ENCODE measurements around the gene ADIG. TPM values are rescaled to one million over a fixed set of nuclear protein-coding genes. Genes with fewer than 3 reads are reported as not detected.

Gene ADIG
- total and polyA plus RNA-seq, 2 of the 13 experiments (the other 11 are each of a cell fraction or from before 2014, with no cell fraction given), result 0.15 TPM; not detected in 1

DNA sequence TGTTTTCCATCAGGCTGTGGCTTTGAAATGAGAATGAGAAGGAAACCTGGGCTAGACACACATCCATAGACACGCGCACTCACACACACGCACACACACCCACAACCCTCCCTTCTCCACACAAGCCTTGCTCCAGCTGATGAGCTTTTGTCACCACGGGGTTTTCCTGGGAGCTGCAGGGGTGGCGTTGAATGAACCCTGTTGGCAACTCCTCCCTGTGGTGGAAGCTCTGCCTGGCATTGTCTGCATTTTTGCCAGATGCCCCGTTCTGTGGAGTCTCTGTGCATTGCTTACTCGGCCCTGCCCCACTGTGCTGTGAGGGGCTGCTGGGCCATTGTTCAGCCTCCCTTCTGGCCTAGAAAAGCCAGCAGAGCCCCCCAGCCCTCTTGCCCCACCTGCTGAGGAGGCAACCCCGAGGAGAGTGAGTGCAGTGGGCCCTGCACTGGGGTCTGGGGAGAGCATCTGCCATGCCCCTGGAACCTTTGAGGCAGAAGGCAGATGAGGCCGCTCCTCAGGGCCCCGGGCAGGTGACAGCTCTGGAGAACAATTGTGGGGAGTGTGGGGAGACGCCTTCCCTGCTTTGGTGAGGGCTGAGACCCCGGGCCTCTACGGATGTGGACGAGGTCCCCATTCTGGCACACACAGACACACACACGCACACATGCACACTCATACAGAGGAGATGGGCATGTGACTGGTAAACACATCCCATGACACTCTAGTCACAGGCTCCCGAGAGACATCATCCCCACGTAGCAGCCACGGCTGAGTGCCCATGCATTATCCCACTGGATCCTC, 9.9 kb downstream of the ADIG start (continued):
- TF ChIP-seq KAT2B (IDR thresholded peaks at IDR 0.05; ENCODE audit: borderline replicate concordance, low read depth, low read length) (no peak), RARG (CRISPR knock-in tag; IDR thresholded peaks at IDR 0.05; ENCODE audit: low read depth) (no peak), SMARCE1 (IDR thresholded peaks at IDR 0.05; ENCODE audit: borderline replicate concordance) (no peak), ZNF589 (CRISPR knock-in tag; conservative IDR thresholded peaks at IDR 0.05) (0 out of 2 replicates have a peak, but pooled peaks have one; percentile 18), TOE1 (CRISPR knock-in tag; IDR thresholded peaks at IDR 0.05) (no peak)
- TF ChIP-seq, protein P1, sequence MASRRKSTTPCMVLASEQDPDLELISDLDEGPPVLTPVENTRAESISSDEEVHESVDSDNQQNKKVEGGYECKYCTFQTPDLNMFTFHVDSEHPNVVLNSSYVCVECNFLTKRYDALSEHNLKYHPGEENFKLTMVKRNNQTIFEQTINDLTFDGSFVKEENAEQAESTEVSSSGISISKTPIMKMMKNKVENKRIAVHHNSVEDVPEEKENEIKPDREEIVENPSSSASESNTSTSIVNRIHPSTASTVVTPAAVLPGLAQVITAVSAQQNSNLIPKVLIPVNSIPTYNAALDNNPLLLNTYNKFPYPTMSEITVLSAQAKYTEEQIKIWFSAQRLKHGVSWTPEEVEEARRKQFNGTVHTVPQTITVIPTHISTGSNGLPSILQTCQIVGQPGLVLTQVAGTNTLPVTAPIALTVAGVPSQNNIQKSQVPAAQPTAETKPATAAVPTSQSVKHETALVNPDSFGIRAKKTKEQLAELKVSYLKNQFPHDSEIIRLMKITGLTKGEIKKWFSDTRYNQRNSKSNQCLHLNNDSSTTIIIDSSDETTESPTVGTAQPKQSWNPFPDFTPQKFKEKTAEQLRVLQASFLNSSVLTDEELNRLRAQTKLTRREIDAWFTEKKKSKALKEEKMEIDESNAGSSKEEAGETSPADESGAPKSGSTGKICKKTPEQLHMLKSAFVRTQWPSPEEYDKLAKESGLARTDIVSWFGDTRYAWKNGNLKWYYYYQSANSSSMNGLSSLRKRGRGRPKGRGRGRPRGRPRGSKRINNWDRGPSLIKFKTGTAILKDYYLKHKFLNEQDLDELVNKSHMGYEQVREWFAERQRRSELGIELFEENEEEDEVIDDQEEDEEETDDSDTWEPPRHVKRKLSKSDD (CRISPR knock-in tag; IDR thresholded peaks at IDR 0.05; ENCODE audit: low read depth), result 0 out of 2 replicates have a peak, but pooled peaks have one; percentile 14

DNA sequence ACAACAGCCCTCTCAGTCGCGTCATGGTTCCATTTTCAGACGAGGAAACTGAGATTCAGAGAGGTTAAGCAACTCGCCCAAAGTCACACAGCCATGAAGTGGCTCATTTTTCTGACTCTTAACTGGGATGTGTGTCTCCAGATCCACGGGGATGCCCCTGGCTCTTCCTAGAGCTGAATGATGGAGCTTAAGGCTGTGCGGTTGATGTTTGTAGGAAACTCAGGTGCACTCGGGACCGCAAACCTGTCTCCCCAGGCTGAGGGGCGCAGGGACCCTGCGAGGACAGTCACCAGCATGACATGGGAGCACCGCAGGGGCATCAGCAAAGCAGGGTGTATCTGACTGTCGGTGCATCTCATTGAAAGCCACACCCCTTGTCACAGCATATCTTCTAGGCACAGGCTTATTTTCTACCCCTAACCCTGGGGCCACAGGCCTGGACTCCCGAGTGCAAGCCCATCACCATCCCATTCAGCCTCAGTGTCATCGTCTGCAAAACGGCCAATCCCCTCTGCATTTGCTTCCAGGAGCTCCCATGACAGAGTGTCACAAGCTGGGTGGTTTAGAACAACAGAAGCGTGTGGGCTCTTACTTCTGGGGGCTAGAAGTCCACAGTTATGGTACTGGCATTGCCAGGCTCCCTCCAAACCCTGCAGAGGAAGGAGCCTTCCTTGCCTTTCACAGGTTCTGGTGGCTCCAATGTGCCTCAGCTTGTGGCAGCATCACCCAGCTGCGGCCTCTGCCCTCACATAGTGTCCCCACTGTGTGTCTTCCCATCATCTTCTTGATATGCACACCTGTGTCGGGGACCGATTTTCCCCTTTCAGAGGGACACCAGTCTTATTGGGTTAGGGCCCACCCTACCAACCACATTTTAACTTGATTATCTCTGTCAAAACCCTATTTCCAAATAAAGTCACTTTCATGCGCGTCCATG, 10.7 kb downstream of the ADIG start:
- BruUV-seq (replicated peaks), result no TSS peak
- in situ Hi-C loops (cut with HindIII; ENCODE audit: extremely low pct_ligation_motif_present, low pct_unique_long_range_greater_than_20kb), result no loop called here
- TF ChIP-seq MXI1 (IDR thresholded peaks at IDR 0.05; ENCODE audit: borderline replicate concordance, low read depth, low read length) (no peak), KDM1A (CRISPR knock-in tag; IDR thresholded peaks at IDR 0.05) (0 out of 2 replicates have a peak, but pooled peaks have one; percentile 36), ZMYM3 (CRISPR knock-in tag; IDR thresholded peaks at IDR 0.05) (peak; percentile 73), ZNF768 (CRISPR knock-in tag; IDR thresholded peaks at IDR 0.05) (peak; percentile 99), ZFYVE20 (CRISPR knock-in tag; IDR thresholded peaks at IDR 0.05; ENCODE audit: borderline replicate concordance, low read depth) (0 out of 2 replicates have a peak, but pooled peaks have one; percentile 50)
- intact Hi-C loops (cut with micrococcal nuclease; ENCODE audit: unreplicated experiment), result no loop called here
- no peak overlapping the region for H3K4me2 ChIP-seq (ENCODE audit: low read depth, low read length)
- H3K9me3 ChIP-seq (ENCODE audit: low read length), result no peaks in the 10 kb centered on the region
- ATAC-seq, result peak; percentile 41
- peaks cover 24% of the 10 kb centered on the region; the same call in 1 of the 2 replicates for H3K4me1 ChIP-seq (ENCODE audit: insufficient read depth, low read length)
- DNase-seq (ENCODE audit: low spot score), result no peak
- CTCF ChIA-PET (ENCODE audit: low intra/inter-chr PET ratio, low total read pairs), result no interaction called here
- H3K27ac ChIP-seq (ENCODE audit: extremely low read length, insufficient read depth, low read length), result no peak overlapping the region
- FAIRE-seq, result no peak
- no peaks in the 10 kb centered on the region for H3K36me3 ChIP-seq (replicated peaks in 1 of 2; ENCODE audit: control insufficient read depth in 1 of 2, insufficient read depth in 2 of 2, low read length in 2 of 2)
- no peak overlapping the region for H2AFZ ChIP-seq (ENCODE audit: low read length)
- no peak overlapping the region for H3K4me3 ChIP-seq (replicated peaks in 1 of 3; ENCODE audit: insufficient read depth in 1 of 3, low read depth in 2 of 3, low read length in 3 of 3)
- no peaks in the 10 kb centered on the region for H4K20me1 ChIP-seq (ENCODE audit: insufficient read depth, low read length)
- 59% methylated on average over 21 of the region's 21 CpGs for WGBS (ENCODE audit: low lambda C conversion rate)
- H3K27me3 ChIP-seq (ENCODE audit: control insufficient read depth in 1 of 2, insufficient read depth in 2 of 2, low read length in 2 of 2), result peaks cover 2 to 31% of the 10 kb centered on the region in 2 experiments; a peak in 4 of 5 replicates
- POLR2A ChIA-PET, result no interaction called here
- no peaks in the 10 kb centered on the region for H3K79me2 ChIP-seq (ENCODE audit: insufficient read depth, low read length)
- no peak overlapping the region for H3K9ac ChIP-seq (ENCODE audit: insufficient read depth, low read depth, low read length)

Measured in HepG2 (cell line).